SK-N-MC (cell line): Measurements from ENCODE around the gene FAM111A.

ENCODE experiments used
- FOXP2 ChIP-seq: optimal IDR thresholded peaks from 2 replicates; pipeline ENCODE3; 2011; ENCODE audit warnings: mild to moderate bottlenecking, moderate library complexity; ENCODE audit not compliant: insufficient read depth; ENCODE audit errors: extremely low read length, control extremely low read depth
- POLR2AphosphoS5 ChIP-seq: IDR thresholded peaks from 2 replicates; pipeline ENCODE4 v1.6.1; 2012; ENCODE audit warnings: mild to moderate bottlenecking, low read depth, low read length, borderline replicate concordance

GRCh38 chr11:59175091-59175501, 32.4 kb downstream of the FAM111A start:
- TF ChIP-seq POLR2AphosphoS5 = no peak
- no peak for TF ChIP-seq FOXP2
